Keratinocyte (primary cell): ENCODE data around the gene GPR183. TPM values are rescaled to one million over a fixed set of nuclear protein-coding genes. Genes with fewer than 3 reads are reported as not detected.

Experiments used
- DNase-seq: peaks from one replicate; pipeline ENCODE4 v3.0.0-alpha.2; 2011; ENCODE audit warnings: low read depth, missing footprints, low spot score
- FAIRE-seq: peaks from 2 replicates; lab custom pipeline; 2011; peaks lifted over from hg19 to GRCh38; lab: Jason Lieb, UNC
- H2AFZ ChIP-seq: 2 replicates; pipeline ENCODE4 v1.6.0; 2012; ENCODE audit warnings: low read length, control low read depth, inconsistent platforms; ENCODE audit not compliant: control insufficient read depth
- H3K27ac ChIP-seq: 2 replicates; pipeline ENCODE4 v1.5.1; 2011; ENCODE audit warnings: low read length; ENCODE audit not compliant: control insufficient read depth, insufficient read depth
- H3K27me3 ChIP-seq: 3 replicates; pipeline ENCODE4 v1.6.0; 2011; ENCODE audit warnings: low read length; ENCODE audit not compliant: control insufficient read depth, insufficient read depth; ENCODE audit errors: extremely low read depth
- H3K36me3 ChIP-seq, 2 experiments: 2 replicates in 1 of 2; 3 replicates in 1 of 2; pipeline ENCODE4 v1.5.1; 2011; ENCODE audit warnings: low read length in 2 of 2, mild to moderate bottlenecking in 1 of 2; ENCODE audit not compliant: control insufficient read depth in 2 of 2, insufficient read depth in 2 of 2; ENCODE audit errors: extremely low read depth in 1 of 2
- H3K4me1 ChIP-seq: 3 replicates; pipeline ENCODE4 v1.5.1; 2011; ENCODE audit warnings: low read length; ENCODE audit not compliant: control insufficient read depth, insufficient read depth; ENCODE audit errors: extremely low read depth
- H3K4me2 ChIP-seq: 3 replicates; pipeline ENCODE4 v1.6.0; 2011; ENCODE audit warnings: low read depth, low read length; ENCODE audit not compliant: control insufficient read depth, insufficient read depth; ENCODE audit errors: extremely low read depth
- H3K4me3 ChIP-seq, 3 experiments: fragments of 200-600 bp in 1 of 3; sonication (generic) in 1 of 3; 2 replicates in 2 of 3; 3 replicates in 1 of 3; pipeline ENCODE4 v1.5.1; 2011 to 2016; ENCODE audit warnings: low read length in 3 of 3, mild to moderate bottlenecking in 3 of 3, control low read depth in 2 of 3, inconsistent platforms in 1 of 3, low read depth in 1 of 3, mixed read lengths in 1 of 3, mixed run types in 1 of 3, moderate library complexity in 1 of 3; ENCODE audit not compliant: control insufficient read depth in 2 of 3, insufficient read depth in 2 of 3; ENCODE audit errors: extremely low read depth in 1 of 3
- H3K79me2 ChIP-seq: 2 replicates; pipeline ENCODE4 v1.6.0; 2012; ENCODE audit warnings: low read length; ENCODE audit not compliant: control insufficient read depth, insufficient read depth
- H3K9ac ChIP-seq: 3 replicates; pipeline ENCODE4 v1.6.0; 2011; ENCODE audit warnings: low read length; ENCODE audit not compliant: control insufficient read depth, insufficient read depth; ENCODE audit errors: extremely low read depth
- H3K9me1 ChIP-seq: 3 replicates; pipeline ENCODE4 v1.6.0; 2011; ENCODE audit warnings: low read length; ENCODE audit not compliant: control insufficient read depth, insufficient read depth; ENCODE audit errors: extremely low read depth
- H3K9me3 ChIP-seq: 2 replicates; pipeline ENCODE4 v1.5.1; 2012; ENCODE audit warnings: low read depth, low read length; ENCODE audit not compliant: control insufficient read depth
- H4K20me1 ChIP-seq: 3 replicates; pipeline ENCODE4 v1.6.0; 2011; ENCODE audit warnings: low read length; ENCODE audit not compliant: control insufficient read depth, insufficient read depth; ENCODE audit errors: extremely low read depth
- CTCF ChIP-seq, 3 experiments: IDR thresholded peaks in 1 of 3; conservative IDR thresholded peaks in 1 of 3; optimal IDR thresholded peaks in 1 of 3; 2 replicates in 2 of 3; 3 replicates in 1 of 3; pipeline versions ENCODE3 to v1.5.1; 2011; ENCODE audit warnings: low read length in 3 of 3, mild to moderate bottlenecking in 3 of 3, moderate library complexity in 2 of 3, control low read depth in 1 of 3, inconsistent platforms in 1 of 3; ENCODE audit not compliant: insufficient read depth in 2 of 3; ENCODE audit errors: extremely low read depth in 1 of 3
- EZH2 ChIP-seq: IDR thresholded peaks from one replicate; pipeline ENCODE4 v1.6.1; 2012; ENCODE audit warnings: inconsistent platforms, mild to moderate bottlenecking, low read length, moderate library complexity
- dilution Hi-C: fragments of 300-500 bp; cut with MboI; formaldehyde crosslinking; loops from one replicate; pipeline ENCODE4 v1.7.0; 2020; ENCODE audit warnings: low sequenced_read_pairs; ENCODE audit not compliant: extremely low pct_ligation_motif_present
- polyA plus RNA-seq, 5 experiments: library from polyadenylated mRNA; depleted of rRNA in 3 of 5; stranded (reverse) in 3 of 5; stranded (forward) in 1 of 5; unstranded in 1 of 5; fragments of >200 nt; gene quantifications; 1 replicate in 1 of 5; 2 replicates in 3 of 5; 3 replicates in 1 of 5; pipeline versions ENCODE4 v1.2.1 to v1.2.3, GENCODE V29; 2011 to 2012; ENCODE audit warnings: missing spikeins in 2 of 5, low read depth in 1 of 5, low replicate concordance in 1 of 5

The GPR183 gene
- polyA plus RNA-seq, 1 donor (not counting 4 experiments of a cell fraction or from before 2014, with no cell fraction given): not detected

- no peaks in the 10 kb centered on the region for H3K9me1 ChIP-seq
- no peak overlapping the region for H3K9ac ChIP-seq
- dilution Hi-C loops: no loop called here
- H3K9me3 ChIP-seq: no peaks in the 10 kb centered on the region
- H3K4me3 ChIP-seq: no peak overlapping the region
- H2AFZ ChIP-seq: no peak overlapping the region
- TF ChIP-seq EZH2 (no peak), CTCF (optimal IDR thresholded peaks at IDR 0.05 in 1 of 3, IDR thresholded peaks at IDR 0.05 in 1 of 3, conservative IDR thresholded peaks at IDR 0.05 in 1 of 3; ENCODE audit: extremely low read depth in 1 of 3, insufficient read depth in 2 of 3, low read length in 3 of 3) (no peak)
- FAIRE-seq (no peak), DNase-seq (no peak)
- no peaks in the 10 kb centered on the region for H4K20me1 ChIP-seq
- H3K4me1 ChIP-seq: no peaks in the 10 kb centered on the region
- H3K27ac ChIP-seq: no peak overlapping the region
- peaks cover 4 to 5% of the 10 kb centered on the region in 2 experiments for H3K36me3 ChIP-seq
- H3K27me3 ChIP-seq: no peaks in the 10 kb centered on the region
- no peak overlapping the region for H3K4me2 ChIP-seq
- peaks cover 2% of the 10 kb centered on the region for H3K79me2 ChIP-seq
Observed at GRCh38 chr13:99314640-99315176, 7.5 kb upstream of the GPR183 start.

GRCh38 chr13:99313941-99314340 lies 6.7 kb upstream of the GPR183 start:
- TF ChIP-seq CTCF (optimal IDR thresholded peaks at IDR 0.05 in 1 of 3, IDR thresholded peaks at IDR 0.05 in 1 of 3, conservative IDR thresholded peaks at IDR 0.05 in 1 of 3; ENCODE audit: extremely low read depth in 1 of 3, insufficient read depth in 2 of 3, low read length in 3 of 3) (no peak), EZH2 (no peak)
- H3K4me1 ChIP-seq: no peaks in the 10 kb centered on the region
- H3K4me2 ChIP-seq: no peak overlapping the region
- DNase-seq (no peak), FAIRE-seq (no peak)
- no peaks in the 10 kb centered on the region for H3K9me1 ChIP-seq
- H3K36me3 ChIP-seq: peaks cover 0 to 1% of the 10 kb centered on the region in 2 experiments
- H3K9ac ChIP-seq: no peak overlapping the region
- no peaks in the 10 kb centered on the region for H3K9me3 ChIP-seq
- no peaks in the 10 kb centered on the region for H4K20me1 ChIP-seq
- no peak overlapping the region for H2AFZ ChIP-seq
- dilution Hi-C loops: no loop called here
- H3K27ac ChIP-seq: no peak overlapping the region
- H3K27me3 ChIP-seq: no peaks in the 10 kb centered on the region
- H3K4me3 ChIP-seq: no peak overlapping the region
- peaks cover 2% of the 10 kb centered on the region for H3K79me2 ChIP-seq
